PC-3 (cell line): ENCODE data around the gene FAM53B. TPM values are rescaled to one million over a fixed set of nuclear protein-coding genes. Genes with fewer than 3 reads are reported as not detected.

Source experiments
- ATAC-seq: fragments of 200-7000 bp; cut with Tn5 transposase; 2 replicates; pipeline ENCODE4 v1.9.1; 2020; ENCODE audit warnings: mild to moderate bottlenecking, moderate library complexity
- BruUV-seq: library from RNA; stranded (reverse); fragments of 400-500 nt; replicated peaks from 2 replicates; lab custom pipeline; 2021; lab: Mats Ljungman, UMichigan
- CTCF ChIA-PET: fragments of 300-600 bp; sonication (Branson Sonifier 250); formaldehyde crosslinking; loops from one replicate; lab custom pipeline; 2022; ENCODE audit warnings: antibody characterized with exemption; lab: Charles Lee
- POLR2A ChIA-PET: fragments of 300-600 bp; sonication (Branson Sonifier 250); formaldehyde crosslinking; loops from one replicate; lab custom pipeline; 2022; ENCODE audit warnings: antibody characterized with exemption; ENCODE audit not compliant: unreplicated experiment; lab: Charles Lee
- DNase-seq: peaks from one replicate; pipeline ENCODE4 v3.0.0-alpha.2; 2015
- H2AFZ ChIP-seq: fragments of 300-600 bp; sonication (generic); 2 replicates; pipeline ENCODE4 v1.6.0; 2016; ENCODE audit warnings: antibody characterized with exemption, low read length
- H3F3A ChIP-seq: fragments of 300-600 bp; sonication (generic); one replicate; pipeline ENCODE4 v1.6.0; 2017; ENCODE audit warnings: antibody characterized with exemption, low read length, control low read depth, mild to moderate bottlenecking; ENCODE audit not compliant: unreplicated experiment
- H3K27ac ChIP-seq: fragments of 300-600 bp; sonication (generic); 2 replicates; pipeline ENCODE4 v1.5.1; 2016; ENCODE audit warnings: mild to moderate bottlenecking, low read length
- H3K27me3 ChIP-seq: fragments of 300-600 bp; sonication (generic); 2 replicates; pipeline ENCODE4 v1.6.1; 2016; ENCODE audit warnings: low read length, mixed read lengths
- H3K36me3 ChIP-seq: fragments of 300-600 bp; sonication (generic); 2 replicates; pipeline ENCODE4 v1.6.1; 2016; ENCODE audit warnings: low read depth, mixed run types, low read length, mixed read lengths
- H3K4me1 ChIP-seq: fragments of 300-600 bp; sonication (generic); 2 replicates; pipeline ENCODE4 v1.5.1; 2016; ENCODE audit warnings: low read length; ENCODE audit not compliant: insufficient read depth
- H3K4me2 ChIP-seq: fragments of 300-600 bp; sonication (generic); 2 replicates; pipeline ENCODE4 v1.6.0; 2016; ENCODE audit warnings: low read length
- H3K4me3 ChIP-seq: fragments of 300-600 bp; sonication (generic); 2 replicates; pipeline ENCODE4 v1.5.1; 2016; ENCODE audit warnings: mild to moderate bottlenecking, low read length, mixed read lengths
- H3K79me2 ChIP-seq: fragments of 300-600 bp; sonication (generic); 2 replicates; pipeline ENCODE4 v1.6.1; 2017; ENCODE audit warnings: low read length, mixed read lengths
- H3K9ac ChIP-seq: fragments of 300-600 bp; sonication (generic); 2 replicates; pipeline ENCODE4 v1.6.0; 2016; ENCODE audit warnings: mild to moderate bottlenecking, low read length
- H3K9me2 ChIP-seq: fragments of 300-600 bp; sonication (generic); replicated peaks from 2 replicates; pipeline ENCODE4 v1.6.1; 2016; ENCODE audit warnings: mixed run types, low read length, mixed read lengths
- H3K9me3 ChIP-seq: fragments of 300-600 bp; sonication (generic); 2 replicates; pipeline ENCODE4 v1.6.1; 2016; ENCODE audit warnings: low read length, mixed read lengths
- H4K20me1 ChIP-seq: fragments of 300-600 bp; sonication (generic); 2 replicates; pipeline ENCODE4 v1.6.1; 2016; ENCODE audit warnings: low read length, mixed read lengths
- EZH2 ChIP-seq: fragments of 300-600 bp; sonication (generic); IDR thresholded peaks from one replicate; pipeline ENCODE4 v1.6.1; 2017; ENCODE audit warnings: antibody characterized with exemption, mild to moderate bottlenecking, low read length; ENCODE audit not compliant: unreplicated experiment
- EZH2phosphoT487 ChIP-seq: fragments of 300-600 bp; sonication (generic); IDR thresholded peaks from 2 replicates; pipeline ENCODE4 v1.6.1; 2018; ENCODE audit warnings: mild to moderate bottlenecking, antibody characterized with exemption, low read length, borderline replicate concordance
- intact Hi-C: fragments of 100-400 bp; cut with micrococcal nuclease; formaldehyde crosslinking; loops from 2 replicates; pipeline ENCODE4 v1.9.0; 2023
- total RNA-seq: library from RNA; depleted of rRNA; stranded (reverse); fragments of >200 nt; gene quantifications from 2 replicates; pipeline ENCODE4 v1.2.3, GENCODE V29; 2014
- TF ChIP-seq, protein P1 (sequence below): fragments of 300-600 bp; sonication (generic); conservative IDR thresholded peaks from 2 replicates; pipeline ENCODE4 v1.5.1; 2017; ENCODE audit warnings: antibody characterized with exemption, low read depth, mild to moderate bottlenecking, low read length

The FAM53B gene
- total RNA-seq, 1 experiment from 2014 or later: 19.4 TPM

DNA sequence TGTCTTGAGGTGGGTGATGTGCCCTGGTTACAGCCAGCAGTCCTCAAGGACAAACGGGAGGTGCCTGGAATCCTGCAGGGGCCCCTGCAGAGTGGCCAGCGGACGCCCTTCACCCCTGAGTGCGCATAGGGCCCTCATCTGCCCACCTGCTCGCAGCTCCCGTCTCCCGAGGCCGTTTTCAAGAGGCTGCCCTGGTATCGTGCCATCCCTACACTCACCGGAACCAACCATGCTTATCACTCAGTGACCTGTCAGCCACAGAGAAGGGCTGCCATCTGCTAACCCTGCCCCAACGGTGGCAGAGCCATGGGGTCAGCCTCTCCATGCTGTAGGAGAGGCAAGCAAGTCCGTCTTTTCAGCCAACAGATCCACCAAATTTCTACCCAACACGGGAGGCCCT is 122.0 kb downstream of the FAM53B start:
- Histone ChIP-seq H3K9me3 (no peaks in the 10 kb centered on the region), H3K36me3 (no peaks in the 10 kb centered on the region), H3F3A (no peaks in the 10 kb centered on the region), H3K9me2 (no peaks in the 10 kb centered on the region), H2AFZ (no peak overlapping the region), H3K79me2 (no peaks in the 10 kb centered on the region), H3K4me2 (no peak overlapping the region), H3K27me3 (no peaks in the 10 kb centered on the region), H3K4me3 (no peak overlapping the region), H3K9ac (no peak overlapping the region), H4K20me1 (no peaks in the 10 kb centered on the region), H3K27ac (no peak overlapping the region), H3K4me1 (peaks cover 7% of the 10 kb centered on the region)
- TF ChIP-seq EZH2: no peak
- DNase-seq (no peak), ATAC-seq (no peak)
- intact Hi-C loops: no loop called here
- no TSS peak for BruUV-seq
- POLR2A ChIA-PET: no interaction called here
- CTCF ChIA-PET: no interaction called here

DNA sequence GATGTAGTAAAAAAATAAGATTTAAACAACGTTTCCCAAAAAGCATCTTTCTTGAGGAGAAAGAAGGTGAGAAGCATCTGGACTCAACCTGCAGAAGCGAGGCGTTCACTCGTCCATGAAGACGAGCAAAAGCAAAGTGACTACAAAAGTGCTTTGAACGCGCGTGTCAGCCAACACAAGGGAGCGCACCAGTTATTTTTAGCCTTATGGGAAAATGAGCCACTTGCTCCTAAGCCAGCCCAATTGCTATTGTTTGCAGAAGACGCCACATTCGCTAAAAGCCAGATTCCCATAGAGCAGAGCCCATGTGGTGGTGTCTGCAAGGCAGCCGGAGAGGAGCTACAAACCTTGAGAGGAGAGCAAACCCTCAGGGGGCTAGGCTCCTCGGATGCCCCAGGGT is 122.5 kb downstream of the FAM53B start:
- no peaks in the 10 kb centered on the region for H3F3A ChIP-seq
- DNase-seq: no peak
- CTCF ChIA-PET: no interaction called here

DNA sequence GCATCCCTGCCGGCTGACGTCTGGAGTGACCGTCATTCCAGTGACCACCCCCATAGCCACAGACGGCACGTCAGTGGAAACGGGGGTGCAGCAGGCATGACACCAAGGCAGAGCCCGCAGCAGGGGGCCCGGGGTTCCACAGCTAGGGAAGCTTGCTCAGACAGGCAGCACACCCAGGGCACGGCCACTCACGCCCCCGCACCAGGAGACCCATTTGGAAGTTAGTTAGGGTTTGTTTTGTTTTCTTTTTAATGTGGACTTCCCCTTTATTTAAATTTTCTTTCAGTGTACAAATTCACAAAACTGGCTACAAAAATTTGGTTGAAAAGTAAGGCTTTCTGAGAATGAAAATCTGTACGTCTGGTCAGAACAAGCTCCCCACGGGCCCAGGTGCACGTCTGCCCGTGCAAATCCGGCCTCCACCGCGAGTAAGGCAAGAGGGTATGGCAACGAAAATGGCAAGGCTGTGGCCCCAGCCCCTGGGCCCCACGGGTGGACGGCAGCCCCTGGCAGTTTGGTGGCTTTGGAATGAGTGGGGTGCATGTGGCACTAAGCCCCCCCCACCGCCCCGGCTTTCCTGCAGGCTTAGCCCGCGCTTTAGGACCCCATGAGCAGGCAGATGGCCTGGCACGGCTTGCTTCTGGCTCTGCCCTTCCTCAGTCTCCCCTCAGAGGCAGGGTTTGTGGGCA is 124.2 kb downstream of the FAM53B start:
- intact Hi-C loops: no loop called here
- H2AFZ ChIP-seq: no peak overlapping the region
- no peak for ATAC-seq
- H3K9me3 ChIP-seq: no peaks in the 10 kb centered on the region
- no peaks in the 10 kb centered on the region for H3K9me2 ChIP-seq
- no peak overlapping the region for H3K4me2 ChIP-seq
- H3K27me3 ChIP-seq: no peaks in the 10 kb centered on the region
- no peaks in the 10 kb centered on the region for H3K4me1 ChIP-seq
- ChIA-PET CTCF (no interaction called here), POLR2A (no interaction called here)
- H3F3A ChIP-seq: no peaks in the 10 kb centered on the region
- H4K20me1 ChIP-seq: no peaks in the 10 kb centered on the region
- DNase-seq: no peak
- no peak overlapping the region for H3K27ac ChIP-seq
- no peak overlapping the region for H3K4me3 ChIP-seq
- no peak for TF ChIP-seq EZH2
- TF ChIP-seq, protein P1, sequence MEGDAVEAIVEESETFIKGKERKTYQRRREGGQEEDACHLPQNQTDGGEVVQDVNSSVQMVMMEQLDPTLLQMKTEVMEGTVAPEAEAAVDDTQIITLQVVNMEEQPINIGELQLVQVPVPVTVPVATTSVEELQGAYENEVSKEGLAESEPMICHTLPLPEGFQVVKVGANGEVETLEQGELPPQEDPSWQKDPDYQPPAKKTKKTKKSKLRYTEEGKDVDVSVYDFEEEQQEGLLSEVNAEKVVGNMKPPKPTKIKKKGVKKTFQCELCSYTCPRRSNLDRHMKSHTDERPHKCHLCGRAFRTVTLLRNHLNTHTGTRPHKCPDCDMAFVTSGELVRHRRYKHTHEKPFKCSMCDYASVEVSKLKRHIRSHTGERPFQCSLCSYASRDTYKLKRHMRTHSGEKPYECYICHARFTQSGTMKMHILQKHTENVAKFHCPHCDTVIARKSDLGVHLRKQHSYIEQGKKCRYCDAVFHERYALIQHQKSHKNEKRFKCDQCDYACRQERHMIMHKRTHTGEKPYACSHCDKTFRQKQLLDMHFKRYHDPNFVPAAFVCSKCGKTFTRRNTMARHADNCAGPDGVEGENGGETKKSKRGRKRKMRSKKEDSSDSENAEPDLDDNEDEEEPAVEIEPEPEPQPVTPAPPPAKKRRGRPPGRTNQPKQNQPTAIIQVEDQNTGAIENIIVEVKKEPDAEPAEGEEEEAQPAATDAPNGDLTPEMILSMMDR: no peak
- TF ChIP-seq EZH2phosphoT487: no peak
- no peaks in the 10 kb centered on the region for H3K36me3 ChIP-seq
- BruUV-seq: no TSS peak
- no peaks in the 10 kb centered on the region for H3K79me2 ChIP-seq
- H3K9ac ChIP-seq: no peak overlapping the region

More for the DNA sequence above, 122.5 kb downstream of the FAM53B start:
- no peak overlapping the region for H3K27ac ChIP-seq
- no TSS peak for BruUV-seq
- no peaks in the 10 kb centered on the region for H3K9me2 ChIP-seq
- H3K9me3 ChIP-seq: no peaks in the 10 kb centered on the region
- no peak overlapping the region for H3K4me2 ChIP-seq
- H3K36me3 ChIP-seq: no peaks in the 10 kb centered on the region
- H3K9ac ChIP-seq: no peak overlapping the region
- no peaks in the 10 kb centered on the region for H3K27me3 ChIP-seq
- no peaks in the 10 kb centered on the region for H4K20me1 ChIP-seq
- POLR2A ChIA-PET: no interaction called here
- H2AFZ ChIP-seq: no peak overlapping the region
- peaks cover 2% of the 10 kb centered on the region for H3K4me1 ChIP-seq
- H3K4me3 ChIP-seq: no peak overlapping the region
- no peak for ATAC-seq
- intact Hi-C loops: no loop called here
- TF ChIP-seq EZH2 (no peak), EZH2phosphoT487 (no peak)
- H3K79me2 ChIP-seq: no peaks in the 10 kb centered on the region
